PC-3 (cell line): ENCODE results near the gene CFAP91.

Experiments
- EZH2 ChIP-seq: fragments of 300-600 bp; sonication (generic); IDR thresholded peaks from one replicate; pipeline ENCODE4 v1.6.1; 2017; ENCODE audit warnings: antibody characterized with exemption, mild to moderate bottlenecking, low read length; ENCODE audit not compliant: unreplicated experiment
- EZH2phosphoT487 ChIP-seq: fragments of 300-600 bp; sonication (generic); IDR thresholded peaks from 2 replicates; pipeline ENCODE4 v1.6.1; 2018; ENCODE audit warnings: mild to moderate bottlenecking, antibody characterized with exemption, low read length, borderline replicate concordance

DNA sequence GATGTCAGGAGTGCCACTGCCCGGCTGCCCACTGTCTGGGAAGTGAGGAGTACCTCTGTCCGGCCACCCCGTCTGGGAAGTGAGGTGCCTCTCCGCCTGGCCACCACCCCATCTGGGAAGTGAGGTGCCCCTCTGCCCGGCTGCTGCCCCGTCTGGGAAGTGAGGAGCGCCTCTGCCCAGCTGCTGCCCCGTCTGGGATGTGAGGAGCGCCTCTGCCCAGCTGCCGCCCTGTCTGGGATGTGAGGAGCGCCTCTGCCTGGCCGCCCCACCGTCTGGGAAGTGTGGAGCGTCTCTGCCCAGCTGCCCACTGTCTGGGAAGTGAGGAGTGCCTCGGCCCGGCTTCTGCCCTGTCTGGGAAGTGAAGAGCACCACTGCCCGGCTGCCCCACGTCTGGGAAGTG, 28.9 kb upstream of the CFAP91 start:
- TF ChIP-seq EZH2 = no peak
- no peak for TF ChIP-seq EZH2phosphoT487
